Transverse colon (tissue), 3 donors: ENCODE measurements around the gene CD28.

ENCODE experiments used
- EP300 ChIP-seq: sonication (generic); formaldehyde crosslinking; IDR thresholded peaks from one replicate; pipeline ENCODE4 v1.6.1; 2017; ENCODE audit warnings: antibody characterized with exemption, low read depth
- POLR2A ChIP-seq: fragments of 450-650 bp; IDR thresholded peaks from one replicate; pipeline ENCODE4 v1.6.1; 2016; ENCODE audit warnings: antibody characterized with exemption, mild to moderate bottlenecking, moderate library complexity
- TF ChIP-seq, protein P1 (sequence below), 5 experiments: fragments of 200-600 bp in 3 of 5; fragments of 450-650 bp in 2 of 5; sonication (generic) in 3 of 5; IDR thresholded peaks; 1 replicate in 2 of 5; 2 replicates in 3 of 5; pipeline ENCODE4 v1.5.1; 2016 to 2017; ENCODE audit warnings: antibody characterized with exemption in 5 of 5, inconsistent platforms in 3 of 5, mild to moderate bottlenecking in 2 of 5, moderate library complexity in 1 of 5

DNA sequence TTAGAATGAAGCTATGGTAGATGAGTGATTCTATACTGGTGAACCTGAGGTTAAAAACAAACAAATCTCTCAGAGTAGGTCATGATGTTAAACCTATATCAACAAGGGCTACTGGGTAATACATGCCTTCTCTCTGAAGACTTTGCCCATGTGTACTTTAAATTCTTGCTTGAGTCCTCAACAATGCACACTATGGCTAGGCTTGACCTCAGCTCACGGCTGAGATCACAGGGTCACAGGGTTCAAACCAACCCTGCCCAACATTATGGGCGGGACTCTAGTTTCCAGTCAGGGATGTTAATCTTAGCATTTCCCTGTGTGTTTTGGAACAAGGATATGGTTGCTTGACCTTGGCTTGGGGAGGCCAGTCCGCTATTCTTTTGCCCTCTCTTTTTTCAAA is 7.7 kb downstream of the CD28 start:
- no peak for TF ChIP-seq POLR2A
- TF ChIP-seq, protein P1, sequence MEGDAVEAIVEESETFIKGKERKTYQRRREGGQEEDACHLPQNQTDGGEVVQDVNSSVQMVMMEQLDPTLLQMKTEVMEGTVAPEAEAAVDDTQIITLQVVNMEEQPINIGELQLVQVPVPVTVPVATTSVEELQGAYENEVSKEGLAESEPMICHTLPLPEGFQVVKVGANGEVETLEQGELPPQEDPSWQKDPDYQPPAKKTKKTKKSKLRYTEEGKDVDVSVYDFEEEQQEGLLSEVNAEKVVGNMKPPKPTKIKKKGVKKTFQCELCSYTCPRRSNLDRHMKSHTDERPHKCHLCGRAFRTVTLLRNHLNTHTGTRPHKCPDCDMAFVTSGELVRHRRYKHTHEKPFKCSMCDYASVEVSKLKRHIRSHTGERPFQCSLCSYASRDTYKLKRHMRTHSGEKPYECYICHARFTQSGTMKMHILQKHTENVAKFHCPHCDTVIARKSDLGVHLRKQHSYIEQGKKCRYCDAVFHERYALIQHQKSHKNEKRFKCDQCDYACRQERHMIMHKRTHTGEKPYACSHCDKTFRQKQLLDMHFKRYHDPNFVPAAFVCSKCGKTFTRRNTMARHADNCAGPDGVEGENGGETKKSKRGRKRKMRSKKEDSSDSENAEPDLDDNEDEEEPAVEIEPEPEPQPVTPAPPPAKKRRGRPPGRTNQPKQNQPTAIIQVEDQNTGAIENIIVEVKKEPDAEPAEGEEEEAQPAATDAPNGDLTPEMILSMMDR (IDR thresholded peaks at IDR 0.05): no peak
- no peak for TF ChIP-seq EP300
